Kidney (tissue), 14 donors: ENCODE data around the gene GATAD2B. TPM values are rescaled to one million over a fixed set of nuclear protein-coding genes. Genes with fewer than 3 reads are reported as not detected.
"Not testable (repeated sequence)": the region's sequence is repeated elsewhere in the genome, so short reads cannot be mapped to it uniquely, and the experiment has no call there.

ENCODE experiments used
- DNase-seq, 5 donors: peaks; one replicate each; pipeline ENCODE4 v3.0.0-alpha.2; 2013 to 2020
- FAIRE-seq: peaks from 2 replicates; lab custom pipeline; 2012; peaks lifted over from hg19 to GRCh38; lab: Jason Lieb, UNC
- H3K27ac ChIP-seq, 2 donors: one replicate each; pipeline ENCODE4 v1.7.0; 2013; ENCODE audit warnings: low read depth in 2 of 2, low read length in 2 of 2, inconsistent platforms in 1 of 2
- H3K27me3 ChIP-seq: one replicate; pipeline ENCODE4 v1.7.1; 2013; ENCODE audit warnings: low read length, inconsistent platforms; ENCODE audit not compliant: control insufficient read depth, insufficient read depth
- H3K36me3 ChIP-seq, 3 donors: one replicate each; pipeline versions ENCODE4 v1.7.0 to v1.7.1; 2013; ENCODE audit warnings: low read length in 3 of 3, control low read depth in 1 of 3, inconsistent platforms in 1 of 3; ENCODE audit not compliant: insufficient read depth in 3 of 3, control insufficient read depth in 2 of 3
- H3K4me1 ChIP-seq, 3 donors: one replicate each; pipeline versions ENCODE4 v1.7.0 to v1.7.1; 2013; ENCODE audit warnings: low read length in 3 of 3, inconsistent platforms in 1 of 3, low read depth in 1 of 3; ENCODE audit not compliant: control insufficient read depth in 2 of 3, insufficient read depth in 2 of 3
- H3K4me3 ChIP-seq, 3 donors: one replicate each; pipeline versions ENCODE4 v1.7.0 to v1.8.1; 2013; ENCODE audit warnings: low read length in 3 of 3, control low read depth in 1 of 3, inconsistent platforms in 1 of 3
- H3K9ac ChIP-seq, 3 donors: one replicate each; pipeline versions ENCODE4 v1.7.0 to v1.7.1; 2013; ENCODE audit warnings: low read length in 3 of 3, control low read depth in 1 of 3, inconsistent platforms in 1 of 3
- H3K9me3 ChIP-seq, 3 donors: one replicate each; pipeline versions ENCODE4 v1.7.0 to v1.7.1; 2013; ENCODE audit warnings: low read length in 3 of 3, control low read depth in 1 of 3, inconsistent platforms in 1 of 3; ENCODE audit not compliant: control insufficient read depth in 2 of 3, insufficient read depth in 1 of 3
- intact Hi-C: fragments of 100-400 bp; cut with DNase I; formaldehyde crosslinking; loops from one replicate; pipeline ENCODE4 v1.11.1; 2022
- polyA plus RNA-seq: library from polyadenylated mRNA; stranded (reverse); fragments of 350-450 nt; fragmentation: Illumina TruSeq; extraction: RNeasy Lipid Tissue Mini Kit (QIAGEN cat#74804); gene quantifications from one replicate; pipeline ENCODE4 v1.2.3, GENCODE V29; 2014; ENCODE audit warnings: low read depth, low replicate concordance; ENCODE audit not compliant: insufficient read depth
- total RNA-seq: library from RNA; stranded (reverse); fragmentation: NEBNext Ultra II Directional; extraction: Animal tissue kit (Norgen Biotek cat#: 25700); gene quantifications from one replicate; pipeline ENCODE4 v1.2.1, GENCODE V29; 2021
- TF ChIP-seq, protein P1 (sequence below): IDR thresholded peaks from 3 replicates; pipeline ENCODE4 v1.5.1; 2012; ENCODE audit warnings: mild to moderate bottlenecking, moderate library complexity, borderline replicate concordance; ENCODE audit not compliant: insufficient read depth; ENCODE audit errors: extremely low read depth
- donor health status: control.
- donor health status: control.
- donor health status: control.
- donor health status: control.
- donor health status: control.
- donor health status: DM: yes; HTN: yes; CAD: no.
- donor health status: Normal renal cell carcinoma (clear cell type).

The GATAD2B gene
- total and polyA plus RNA-seq, 2 donors from 2014 or later: 3.6 to 49.0 TPM

DNA sequence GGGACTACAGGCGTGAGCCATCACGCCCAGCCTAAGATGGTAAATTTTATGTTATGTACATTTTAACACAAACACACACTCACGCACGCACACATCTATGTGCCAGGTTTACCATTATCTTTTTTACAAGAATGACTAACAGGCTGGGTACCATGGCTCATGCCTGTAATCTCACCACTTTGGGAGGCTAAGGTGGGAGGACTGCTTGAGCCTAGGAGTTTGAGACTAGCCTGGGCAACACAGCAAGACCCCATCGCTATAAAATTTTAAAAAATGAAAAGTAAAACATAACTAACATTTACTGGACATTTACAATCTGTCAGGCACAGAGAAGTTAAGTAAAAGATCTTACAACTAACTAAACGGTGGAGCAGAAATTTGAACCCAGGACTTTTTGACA, 14.7 kb downstream of the GATAD2B start:
- H3K36me3 ChIP-seq: peaks cover 0 to 6% (median 0%) of the 10 kb centered on the region in 3 donors
- no peak overlapping the region for H3K9ac ChIP-seq
- no peaks in the 10 kb centered on the region for H3K27me3 ChIP-seq
- FAIRE-seq: no peak
- intact Hi-C loops: no loop called here
- no peaks in the 10 kb centered on the region for H3K9me3 ChIP-seq
- no peak for DNase-seq
- no peaks in the 10 kb centered on the region for H3K4me1 ChIP-seq
- no peak overlapping the region for H3K27ac ChIP-seq
- TF ChIP-seq, protein P1, sequence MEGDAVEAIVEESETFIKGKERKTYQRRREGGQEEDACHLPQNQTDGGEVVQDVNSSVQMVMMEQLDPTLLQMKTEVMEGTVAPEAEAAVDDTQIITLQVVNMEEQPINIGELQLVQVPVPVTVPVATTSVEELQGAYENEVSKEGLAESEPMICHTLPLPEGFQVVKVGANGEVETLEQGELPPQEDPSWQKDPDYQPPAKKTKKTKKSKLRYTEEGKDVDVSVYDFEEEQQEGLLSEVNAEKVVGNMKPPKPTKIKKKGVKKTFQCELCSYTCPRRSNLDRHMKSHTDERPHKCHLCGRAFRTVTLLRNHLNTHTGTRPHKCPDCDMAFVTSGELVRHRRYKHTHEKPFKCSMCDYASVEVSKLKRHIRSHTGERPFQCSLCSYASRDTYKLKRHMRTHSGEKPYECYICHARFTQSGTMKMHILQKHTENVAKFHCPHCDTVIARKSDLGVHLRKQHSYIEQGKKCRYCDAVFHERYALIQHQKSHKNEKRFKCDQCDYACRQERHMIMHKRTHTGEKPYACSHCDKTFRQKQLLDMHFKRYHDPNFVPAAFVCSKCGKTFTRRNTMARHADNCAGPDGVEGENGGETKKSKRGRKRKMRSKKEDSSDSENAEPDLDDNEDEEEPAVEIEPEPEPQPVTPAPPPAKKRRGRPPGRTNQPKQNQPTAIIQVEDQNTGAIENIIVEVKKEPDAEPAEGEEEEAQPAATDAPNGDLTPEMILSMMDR: no peak
- H3K4me3 ChIP-seq: no peak overlapping the region

DNA sequence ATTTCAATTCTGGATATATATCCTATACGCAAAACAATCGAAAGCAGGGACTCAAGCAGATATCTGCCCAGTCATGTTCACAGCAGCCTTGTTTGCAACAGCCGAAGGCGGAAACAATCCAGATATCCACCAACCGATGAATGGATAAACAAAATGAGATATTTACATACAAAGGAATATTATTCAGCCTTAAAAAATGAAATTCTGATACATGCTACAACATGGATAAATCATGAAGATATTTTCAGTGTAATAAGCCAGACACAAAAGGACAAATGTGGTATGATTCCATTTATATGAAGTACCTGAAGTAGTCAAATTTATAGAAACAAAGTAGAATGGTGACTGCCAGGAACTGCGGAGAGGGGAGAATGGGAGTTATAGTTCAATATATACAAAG, 15.6 kb downstream of the GATAD2B start:
- FAIRE-seq (no peak), DNase-seq (no peak)

DNA sequence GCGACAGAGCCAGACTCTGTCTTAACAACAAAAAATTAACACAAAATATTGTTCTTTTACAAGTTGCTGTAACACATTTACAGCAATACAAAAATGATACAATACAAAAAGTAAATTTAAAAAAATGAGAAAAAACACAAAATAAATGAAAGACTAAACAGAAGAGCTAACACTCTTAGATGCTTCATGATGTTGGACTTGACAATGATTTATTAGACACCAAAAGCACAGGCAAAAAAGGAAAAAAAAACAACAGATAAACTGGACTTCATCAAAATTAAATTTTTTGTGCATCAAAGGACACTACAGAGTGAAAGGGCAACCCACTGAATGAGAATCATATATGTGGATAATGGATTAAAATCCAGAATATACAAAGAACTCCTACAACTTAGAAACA, 16.4 kb downstream of the GATAD2B start:
- Histone ChIP-seq H3K36me3 (peaks cover 0 to 6% (median 0%) of the 10 kb centered on the region in 3 donors), H3K27ac (no peak overlapping the region), H3K27me3 (no peaks in the 10 kb centered on the region), H3K4me3 (no peak overlapping the region), H3K9me3 (no peaks in the 10 kb centered on the region), H3K9ac (no peak overlapping the region), H3K4me1 (no peaks in the 10 kb centered on the region)
- intact Hi-C loops: no loop called here
- TF ChIP-seq, protein P1: no peak
- DNase-seq: no peak
- FAIRE-seq: no peak

More for the DNA sequence above, 15.6 kb downstream of the GATAD2B start:
- intact Hi-C loops: no loop called here
- Histone ChIP-seq H3K9ac (no peak overlapping the region), H3K4me3 (no peak overlapping the region), H3K27ac (no peak overlapping the region), H3K4me1 (no peaks in the 10 kb centered on the region), H3K36me3 (peaks cover 0 to 6% (median 0%) of the 10 kb centered on the region in 3 donors), H3K9me3 (no peaks in the 10 kb centered on the region), H3K27me3 (no peaks in the 10 kb centered on the region)
- TF ChIP-seq, protein P1: no peak

DNA sequence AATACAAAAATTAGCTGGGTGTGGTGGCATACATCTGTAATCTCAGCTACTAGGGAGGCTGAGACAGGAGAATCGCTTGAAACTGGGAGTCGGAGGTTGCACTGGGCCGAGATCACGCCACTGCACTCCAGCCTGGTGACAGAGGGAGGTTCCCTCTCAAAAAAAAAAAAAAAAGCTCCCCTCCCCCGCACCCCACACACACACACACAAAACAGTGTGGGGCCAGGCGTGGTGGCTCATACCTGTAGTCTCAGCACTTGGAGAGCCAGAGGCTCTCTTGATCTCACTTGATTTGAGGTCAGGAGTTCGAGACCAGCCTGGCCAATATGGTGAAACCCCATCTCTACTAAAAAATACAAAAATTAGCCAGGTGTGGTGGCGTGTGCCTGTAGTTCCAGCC, 16.9 kb downstream of the GATAD2B start:
- H3K4me1 ChIP-seq, DNase-seq, H3K9me3 ChIP-seq, H3K4me3 ChIP-seq, FAIRE-seq, intact Hi-C loops, H3K27ac ChIP-seq, H3K27me3 ChIP-seq, H3K9ac ChIP-seq, H3K36me3 ChIP-seq: not testable (repeated sequence)
